H9 (cell line): Measurements from ENCODE around the gene PDCD7. TPM values are rescaled to one million over a fixed set of nuclear protein-coding genes. Genes with fewer than 3 reads are reported as not detected.

ENCODE experiments used
- DNase-seq: peaks from one replicate; pipeline ENCODE4 v3.0.0-alpha.2; 2017
- H2AFZ ChIP-seq: one replicate; pipeline ENCODE4 v1.6.1; 2013; ENCODE audit warnings: mild to moderate bottlenecking, low read length, control low read depth, moderate library complexity
- H2AK5ac ChIP-seq: 2 replicates; pipeline ENCODE4 v1.6.1; 2013; ENCODE audit warnings: low read length, control low read depth, mixed read lengths; ENCODE audit not compliant: insufficient read length
- H2BK120ac ChIP-seq: one replicate; pipeline ENCODE4 v1.6.1; 2013; ENCODE audit warnings: low read depth, mild to moderate bottlenecking, low read length, control low read depth, inconsistent platforms; ENCODE audit not compliant: poor library complexity, severe bottlenecking
- H2BK12ac ChIP-seq: 2 replicates; pipeline ENCODE4 v1.6.1; 2013; ENCODE audit warnings: low read length, control low read depth, mixed read lengths, low read depth; ENCODE audit not compliant: insufficient read length
- H2BK15ac ChIP-seq: 2 replicates; pipeline ENCODE4 v1.6.1; 2013; ENCODE audit warnings: low read depth, low read length, control low read depth
- H2BK20ac ChIP-seq: one replicate; pipeline ENCODE4 v1.6.1; 2013; ENCODE audit warnings: low read depth, mild to moderate bottlenecking, low read length, control low read depth, inconsistent platforms; ENCODE audit not compliant: poor library complexity, severe bottlenecking
- H2BK5ac ChIP-seq: 2 replicates; pipeline ENCODE4 v1.6.1; 2013; ENCODE audit warnings: low read length, control low read depth, mixed read lengths; ENCODE audit not compliant: insufficient read length
- H3K14ac ChIP-seq: 2 replicates; pipeline ENCODE4 v1.6.1; 2013; ENCODE audit warnings: low read length, control low read depth; ENCODE audit not compliant: insufficient read depth
- H3K18ac ChIP-seq: 2 replicates; pipeline ENCODE4 v1.6.1; 2013; ENCODE audit warnings: low read depth, mild to moderate bottlenecking, mixed read lengths, low read length, control low read depth; ENCODE audit not compliant: insufficient read length
- H3K23ac ChIP-seq: 2 replicates; pipeline ENCODE4 v1.6.1; 2013; ENCODE audit warnings: low read length, control low read depth, mixed read lengths, low read depth; ENCODE audit not compliant: insufficient read length
- H3K23me2 ChIP-seq: 2 replicates; pipeline ENCODE4 v1.6.1; 2013; ENCODE audit warnings: low read depth, mild to moderate bottlenecking, mixed read lengths, low read length, control low read depth; ENCODE audit not compliant: insufficient read length, poor library complexity, severe bottlenecking
- H3K27ac ChIP-seq: 2 replicates; pipeline ENCODE4 v1.5.1; 2013; ENCODE audit warnings: low read length, control low read depth, mixed read lengths, low read depth; ENCODE audit not compliant: insufficient read length
- H3K27me3 ChIP-seq: 2 replicates; pipeline ENCODE4 v1.6.1; 2013; ENCODE audit warnings: low read length, control low read depth, inconsistent platforms; ENCODE audit not compliant: insufficient read depth
- H3K4ac ChIP-seq: 2 replicates; pipeline ENCODE4 v1.6.1; 2013; ENCODE audit warnings: low read depth, mild to moderate bottlenecking, control low read depth, inconsistent platforms, low read length, moderate library complexity
- H3K4me1 ChIP-seq: 2 replicates; pipeline ENCODE4 v1.6.1; 2013; ENCODE audit warnings: low read length, control low read depth, inconsistent platforms; ENCODE audit not compliant: insufficient read depth
- H3K4me2 ChIP-seq: 2 replicates; pipeline ENCODE4 v1.6.1; 2013; ENCODE audit warnings: low read length, control low read depth, mixed read lengths; ENCODE audit not compliant: insufficient read length, insufficient read depth
- H3K56ac ChIP-seq: 2 replicates; pipeline ENCODE4 v1.6.1; 2013; ENCODE audit warnings: low read depth, mild to moderate bottlenecking, mixed read lengths, low read length, control low read depth; ENCODE audit not compliant: insufficient read length
- H3K79me1 ChIP-seq: 2 replicates; pipeline ENCODE4 v1.6.1; 2013; ENCODE audit warnings: low read depth, mild to moderate bottlenecking, moderate library complexity, low read length, control low read depth, inconsistent platforms; ENCODE audit not compliant: insufficient read depth, poor library complexity, severe bottlenecking
- H3K79me2 ChIP-seq: 2 replicates; pipeline ENCODE4 v1.6.1; 2013; ENCODE audit warnings: low read length, control low read depth, inconsistent platforms; ENCODE audit not compliant: insufficient read depth
- H3K9ac ChIP-seq: 2 replicates; pipeline ENCODE4 v1.6.1; 2013; ENCODE audit warnings: low read length, control low read depth, mixed read lengths; ENCODE audit not compliant: insufficient read length; ENCODE audit errors: extremely low read depth
- H3K9me3 ChIP-seq: one replicate; pipeline ENCODE4 v1.6.1; 2013; ENCODE audit warnings: low read depth, low read length, inconsistent platforms; ENCODE audit not compliant: control insufficient read depth
- H3T11ph ChIP-seq: one replicate; pipeline ENCODE4 v1.6.1; 2013; ENCODE audit warnings: mild to moderate bottlenecking, low read length, control low read depth, inconsistent platforms
- H4K20me1 ChIP-seq: one replicate; pipeline ENCODE4 v1.6.1; 2013; ENCODE audit not compliant: control insufficient read depth, insufficient read length, insufficient read depth
- H4K5ac ChIP-seq: 2 replicates; pipeline ENCODE4 v1.6.1; 2013; ENCODE audit warnings: low read depth, mild to moderate bottlenecking, mixed read lengths, low read length, control low read depth; ENCODE audit not compliant: insufficient read length
- H4K8ac ChIP-seq: replicated peaks from 2 replicates; pipeline ENCODE4 v1.6.1; 2013; ENCODE audit warnings: low read length, control low read depth, mixed read lengths, low read depth; ENCODE audit not compliant: insufficient read length
- H4K91ac ChIP-seq: 2 replicates; pipeline ENCODE4 v1.6.1; 2013; ENCODE audit warnings: low read depth, mild to moderate bottlenecking, moderate library complexity, mixed read lengths, low read length, control low read depth; ENCODE audit not compliant: insufficient read length
- H3K27ac Mint-ChIP-seq, 3 experiments: 2 replicates in 2 of 3; 3 replicates in 1 of 3; pipeline ENCODE4 v1.8.0; 2020 to 2021; ENCODE audit warnings: mixed read lengths in 3 of 3, mild to moderate bottlenecking in 1 of 3, moderate library complexity in 1 of 3
- H3K27me3 Mint-ChIP-seq: 2 replicates; pipeline ENCODE4 v1.8.0; 2021; ENCODE audit warnings: low read depth, mild to moderate bottlenecking, moderate library complexity, mixed read lengths
- H3K36me3 Mint-ChIP-seq, 3 experiments: 2 replicates in 2 of 3; 3 replicates in 1 of 3; pipeline ENCODE4 v1.8.0; 2020 to 2021; ENCODE audit warnings: low read depth in 3 of 3, mixed read lengths in 3 of 3; ENCODE audit not compliant: insufficient read depth in 1 of 3
- H3K4me1 Mint-ChIP-seq, 2 experiments: 2 replicates each; pipeline ENCODE4 v1.8.0; 2020; ENCODE audit warnings: mixed read lengths in 2 of 2
- H3K4me3 Mint-ChIP-seq, 2 experiments: 2 replicates in 1 of 2; 3 replicates in 1 of 2; pipeline ENCODE4 v1.8.0; 2020 to 2021; ENCODE audit warnings: mild to moderate bottlenecking in 2 of 2, mixed read lengths in 2 of 2, moderate library complexity in 1 of 2
- H3K9me3 Mint-ChIP-seq, 2 experiments: 2 replicates in 1 of 2; 3 replicates in 1 of 2; pipeline ENCODE4 v1.8.0; 2020; ENCODE audit warnings: mild to moderate bottlenecking in 2 of 2, mixed read lengths in 2 of 2, moderate library complexity in 1 of 2
- CTCF ChIP-seq: fragments of 200-600 bp; sonication (generic); conservative IDR thresholded peaks from 3 replicates; pipeline ENCODE4 v1.8.0; 2021; ENCODE audit warnings: antibody characterized with exemption, mild to moderate bottlenecking
- WGBS: extraction: QIAGEN DNeasy Blood & Tissue Kit; methylation state at CpG from one replicate; pipeline ENCODE4 v1.1.7; 2013; ENCODE audit warnings: missing lambda C conversion rate, low lambda C conversion rate, mixed read lengths; ENCODE audit not compliant: insufficient read length; ENCODE audit errors: extremely low coverage; 5-methylcytosine and 5-hydroxymethylcytosine counted together
- total RNA-seq: library from RNA; stranded (reverse); gene quantifications from 2 replicates; pipeline ENCODE4 v1.2.1, GENCODE V29; 2021

The PDCD7 gene
- total RNA-seq, 1 experiment from 2014 or later = 35.2 TPM

GRCh38 chr15:65180167-65180566 lies 46.6 kb upstream of the PDCD7 start:
- Histone ChIP-seq H3K4ac (no peak overlapping the region), H4K20me1 (no peaks in the 10 kb centered on the region), H3K56ac (no peak overlapping the region), H2AFZ (no peak overlapping the region), H3K79me1 (peaks cover 5% of the 10 kb centered on the region), H4K8ac (no peak overlapping the region), H2BK5ac (no peak overlapping the region), H4K5ac (no peak overlapping the region), H2BK120ac (no peak overlapping the region), H3K14ac (no peak overlapping the region), H3T11ph (no peak overlapping the region), H3K18ac (no peak overlapping the region), H2BK15ac (no peak overlapping the region), H3K23me2 (peaks cover 5% of the 10 kb centered on the region), H3K9ac (no peak overlapping the region), H3K79me2 (peaks cover 6% of the 10 kb centered on the region; the same call in 1 of the 2 replicates), H3K9me3 (no peaks in the 10 kb centered on the region), H2BK20ac (no peak overlapping the region), H3K27me3 (no peaks in the 10 kb centered on the region), H3K23ac (no peak overlapping the region), H2AK5ac (no peak overlapping the region), H3K4me2 (no peak overlapping the region), H3K4me1 (no peaks in the 10 kb centered on the region), H4K91ac (no peak overlapping the region), H2BK12ac (no peak overlapping the region), H3K27ac (no peak overlapping the region)
- H3K9me3 Mint-ChIP-seq = no peaks in the 10 kb centered on the region
- TF ChIP-seq CTCF = no peak
- no CpG with 5 or more reads among the region's 3 CpGs for WGBS
- no peak overlapping the region for H3K4me3 Mint-ChIP-seq
- DNase-seq = no peak
- H3K27ac Mint-ChIP-seq = no peak overlapping the region
- H3K4me1 Mint-ChIP-seq = peaks cover 11 to 12% of the 10 kb centered on the region in 2 experiments
- peaks cover 12 to 42% (median 40%) of the 10 kb centered on the region in 3 experiments for H3K36me3 Mint-ChIP-seq
- no peaks in the 10 kb centered on the region for H3K27me3 Mint-ChIP-seq
